OCI-LY3 (cell line): ENCODE data around the gene ACVR1.

ENCODE experiments used
- EZH2phosphoT487 ChIP-seq: fragments of 200-600 bp; shearing (Covaris generic); IDR thresholded peaks from 2 replicates; pipeline ENCODE4 v1.6.1; 2018; ENCODE audit warnings: antibody characterized with exemption, mixed run types, low read depth
- TF ChIP-seq, protein P1 (sequence below): fragments of 200-600, 300-600 bp; sonication (generic); IDR thresholded peaks from 2 replicates; pipeline ENCODE4 v1.5.1; 2014; ENCODE audit warnings: antibody characterized with exemption, low read length, low read depth

DNA sequence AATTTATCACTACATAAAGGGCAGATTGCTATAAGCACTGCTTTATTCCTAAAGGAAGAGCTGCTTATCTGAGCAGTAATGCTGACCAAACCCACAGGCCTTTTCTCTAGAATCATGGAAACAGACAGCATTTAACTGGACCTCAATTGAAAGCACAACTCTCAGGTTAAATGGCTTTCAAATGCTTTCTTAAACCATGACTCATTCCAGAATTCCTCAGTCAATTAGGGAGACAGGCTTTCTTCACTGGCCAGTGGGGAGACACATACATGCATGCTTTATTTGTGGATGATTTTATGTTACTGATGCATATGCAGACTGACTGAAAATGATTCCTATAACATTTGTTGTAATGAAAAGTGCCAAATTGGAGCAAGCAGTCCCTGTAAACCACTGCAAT, 114.6 kb downstream of the ACVR1 start:
- TF ChIP-seq, protein P1, sequence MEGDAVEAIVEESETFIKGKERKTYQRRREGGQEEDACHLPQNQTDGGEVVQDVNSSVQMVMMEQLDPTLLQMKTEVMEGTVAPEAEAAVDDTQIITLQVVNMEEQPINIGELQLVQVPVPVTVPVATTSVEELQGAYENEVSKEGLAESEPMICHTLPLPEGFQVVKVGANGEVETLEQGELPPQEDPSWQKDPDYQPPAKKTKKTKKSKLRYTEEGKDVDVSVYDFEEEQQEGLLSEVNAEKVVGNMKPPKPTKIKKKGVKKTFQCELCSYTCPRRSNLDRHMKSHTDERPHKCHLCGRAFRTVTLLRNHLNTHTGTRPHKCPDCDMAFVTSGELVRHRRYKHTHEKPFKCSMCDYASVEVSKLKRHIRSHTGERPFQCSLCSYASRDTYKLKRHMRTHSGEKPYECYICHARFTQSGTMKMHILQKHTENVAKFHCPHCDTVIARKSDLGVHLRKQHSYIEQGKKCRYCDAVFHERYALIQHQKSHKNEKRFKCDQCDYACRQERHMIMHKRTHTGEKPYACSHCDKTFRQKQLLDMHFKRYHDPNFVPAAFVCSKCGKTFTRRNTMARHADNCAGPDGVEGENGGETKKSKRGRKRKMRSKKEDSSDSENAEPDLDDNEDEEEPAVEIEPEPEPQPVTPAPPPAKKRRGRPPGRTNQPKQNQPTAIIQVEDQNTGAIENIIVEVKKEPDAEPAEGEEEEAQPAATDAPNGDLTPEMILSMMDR, result no peak
- no peak for TF ChIP-seq EZH2phosphoT487
